ENCODE measurements around the gene NUP133. TPM values are rescaled to one million over a fixed set of nuclear protein-coding genes. Genes with fewer than 3 reads are reported as not detected.
"Not testable (repeated sequence)": the region's sequence is repeated elsewhere in the genome, so short reads cannot be mapped to it uniquely, and the experiment has no call there.

The NUP133 gene
- polyA plus RNA-seq, 6 donors from 2014 or later, result 17.7 to 20.9 (median 20.2) TPM

DNA sequence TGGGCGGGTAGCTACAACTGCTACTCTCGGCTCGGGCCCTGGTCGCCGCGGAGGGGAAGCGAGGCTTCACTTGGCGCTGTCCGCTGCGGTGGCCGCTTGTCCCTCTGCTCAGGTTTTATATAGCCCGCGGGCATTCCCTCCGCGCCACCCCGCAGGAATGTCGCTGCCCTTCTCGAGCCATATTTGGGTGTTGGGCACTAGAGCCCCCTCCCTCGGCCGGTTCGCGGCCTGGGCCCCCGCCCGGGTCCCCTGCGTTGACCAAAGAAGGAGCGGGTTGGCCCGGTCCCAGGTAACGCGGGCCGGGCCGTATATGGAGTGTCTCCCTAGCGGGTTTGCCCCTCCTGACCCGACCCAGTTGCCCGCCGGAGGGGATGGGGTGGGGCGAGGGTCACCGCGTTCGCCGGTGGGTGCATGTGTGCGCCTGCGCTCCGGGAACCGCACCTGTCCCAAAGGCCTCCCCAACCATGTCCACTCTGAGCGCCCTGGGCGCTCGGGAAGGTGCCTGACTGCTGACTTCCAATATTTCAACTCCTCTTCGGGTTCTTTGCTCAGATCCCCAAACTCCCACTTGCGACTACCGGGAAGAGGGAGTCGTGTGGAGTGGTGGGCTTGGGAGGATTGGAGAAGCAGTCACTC, 74.0 kb downstream of the NUP133 start, which contains the start of gene ACTA1:
ACTA1 (minus strand) TSS at position 90 of the 636 bp plus-strand sequence. CDS start 979 bp downstream, outside the sequence.
- peaks cover 0 to 10% of the 10 kb centered on the region in 2 donors for H3K36me3 Mint-ChIP-seq
- H3K27me3 Mint-ChIP-seq, result peaks cover 26 to 57% (median 41%) of the 10 kb centered on the region in 3 donors
- H3K27ac Mint-ChIP-seq, result peak within 1 kb of the TSS in 1 of 6 donors; percentile 90
- H3K4me1 Mint-ChIP-seq, result peaks cover 14 to 39% (median 23%) of the 10 kb centered on the region in 3 donors
- H3K4me3 Mint-ChIP-seq, result peak within 1 kb of the TSS in 5 of 8 donors; percentile 36 to 80 (median 51)
- DNase-seq (no peak), ATAC-seq (ENCODE audit: low read depth in 2 of 2) (no peak)
- peaks cover 0 to 7% (median 2%) of the 10 kb centered on the region in 7 donors for H3K9me3 Mint-ChIP-seq

DNA sequence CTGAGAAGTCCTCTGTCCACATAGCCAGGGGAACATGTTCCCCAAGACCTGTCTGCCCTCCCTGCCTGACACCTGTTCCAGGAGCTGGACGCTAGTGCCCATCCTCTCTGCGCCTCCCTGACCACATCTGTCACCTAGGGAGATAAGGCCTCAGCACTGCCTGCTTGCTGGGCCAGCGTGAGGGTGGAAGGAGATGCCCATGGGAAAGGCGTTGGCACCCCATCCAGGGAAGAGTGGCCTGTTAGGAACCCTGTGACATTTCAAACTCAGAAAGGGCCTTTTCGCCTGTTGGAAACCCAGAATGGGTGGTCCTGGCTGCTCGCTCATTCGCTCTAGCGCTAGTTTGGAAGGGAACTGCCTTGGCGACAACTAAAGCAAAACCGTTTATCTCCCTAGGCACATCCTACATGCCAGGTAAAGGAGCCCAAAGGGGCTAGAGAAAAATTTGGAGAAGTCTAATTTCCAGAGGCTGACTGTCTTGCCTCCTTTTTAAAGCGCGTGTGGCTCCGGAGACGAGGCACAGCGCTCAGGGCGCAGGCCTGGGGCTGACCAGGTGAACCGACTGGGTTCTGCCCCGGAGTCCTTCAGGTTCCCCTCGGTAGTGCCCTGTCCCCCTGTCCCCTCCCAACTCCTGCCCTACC, 74.7 kb downstream of the NUP133 start:
- Mint-ChIP-seq H3K4me3 (peak overlapping the region in 5 of 8 donors; percentile 36 to 80 (median 51)), H3K27ac (no peak overlapping the region)

DNA sequence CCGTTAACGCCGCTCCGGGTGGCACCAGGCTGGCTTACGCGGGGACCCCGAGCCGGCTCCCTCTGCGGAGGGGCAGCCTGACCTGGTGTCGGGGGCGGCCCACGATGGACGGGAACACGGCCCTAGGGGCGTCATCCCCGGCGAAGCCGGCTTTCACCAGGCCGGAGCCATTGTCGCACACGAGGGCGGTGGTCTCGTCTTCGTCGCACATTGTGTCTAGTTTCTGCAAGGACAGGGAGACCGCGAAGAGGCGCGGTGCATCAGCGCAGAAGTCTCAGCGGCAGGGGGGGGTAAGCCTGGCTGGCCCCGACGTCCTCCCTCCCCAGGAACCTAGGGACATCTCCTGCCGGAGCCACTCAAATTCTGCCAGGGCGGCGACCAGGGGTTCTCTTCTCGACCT, 75.2 kb downstream of the NUP133 start:
- no peak overlapping the region for H3K27ac Mint-ChIP-seq
- H3K36me3 Mint-ChIP-seq, result peaks cover 0 to 10% of the 10 kb centered on the region in 2 donors
- ATAC-seq (ENCODE audit: low read depth in 2 of 2) (no peak), DNase-seq (no peak)
- peaks cover 14 to 39% (median 23%) of the 10 kb centered on the region in 3 donors for H3K4me1 Mint-ChIP-seq
- H3K4me3 Mint-ChIP-seq, result peak overlapping the region in 3 of 8 donors; percentile 36 to 51 (median 37)
- peaks cover 34 to 66% (median 47%) of the 10 kb centered on the region in 3 donors for H3K27me3 Mint-ChIP-seq
- H3K9me3 Mint-ChIP-seq, result peaks cover 0 to 7% (median 2%) of the 10 kb centered on the region in 7 donors

More for the DNA sequence above, 74.7 kb downstream of the NUP133 start:
- Mint-ChIP-seq H3K4me1 (peaks cover 14 to 39% (median 23%) of the 10 kb centered on the region in 3 donors), H3K27me3 (peaks cover 29 to 60% (median 41%) of the 10 kb centered on the region in 3 donors), H3K36me3 (peaks cover 0 to 10% of the 10 kb centered on the region in 2 donors), H3K9me3 (peaks cover 0 to 7% (median 2%) of the 10 kb centered on the region in 7 donors)
- no peak for DNase-seq
- no peak for ATAC-seq (ENCODE audit: low read depth in 2 of 2)

DNA sequence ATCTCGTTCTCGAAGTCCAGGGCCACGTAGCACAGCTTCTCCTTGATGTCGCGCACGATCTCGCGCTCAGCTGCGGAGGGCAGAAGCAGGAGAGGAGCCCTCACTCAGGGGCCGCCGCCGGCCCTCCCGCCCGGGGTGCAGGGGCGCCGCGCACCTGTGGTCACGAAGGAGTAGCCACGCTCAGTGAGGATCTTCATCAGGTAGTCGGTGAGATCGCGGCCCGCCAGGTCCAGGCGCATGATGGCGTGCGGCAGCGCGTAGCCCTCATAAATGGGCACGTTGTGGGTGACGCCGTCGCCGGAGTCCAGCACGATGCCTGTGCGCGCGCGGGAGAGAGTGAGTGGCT, 76.1 kb downstream of the NUP133 start:
- ATAC-seq (ENCODE audit: low read depth in 2 of 2) (peak in 1 of 2 donors; percentile 14), DNase-seq (no peak)
- H3K4me1 Mint-ChIP-seq, result peaks cover 14 to 39% (median 23%) of the 10 kb centered on the region in 3 donors
- peak overlapping the region in 6 of 8 donors; percentile 40 to 88 (median 78) for H3K4me3 Mint-ChIP-seq
- H3K27me3 Mint-ChIP-seq, result peaks cover 36 to 70% (median 50%) of the 10 kb centered on the region in 3 donors
- H3K9me3 Mint-ChIP-seq, result peaks cover 0 to 7% (median 2%) of the 10 kb centered on the region in 7 donors
- no peak overlapping the region for H3K27ac Mint-ChIP-seq
- peaks cover 0 to 10% of the 10 kb centered on the region in 2 donors for H3K36me3 Mint-ChIP-seq

DNA sequence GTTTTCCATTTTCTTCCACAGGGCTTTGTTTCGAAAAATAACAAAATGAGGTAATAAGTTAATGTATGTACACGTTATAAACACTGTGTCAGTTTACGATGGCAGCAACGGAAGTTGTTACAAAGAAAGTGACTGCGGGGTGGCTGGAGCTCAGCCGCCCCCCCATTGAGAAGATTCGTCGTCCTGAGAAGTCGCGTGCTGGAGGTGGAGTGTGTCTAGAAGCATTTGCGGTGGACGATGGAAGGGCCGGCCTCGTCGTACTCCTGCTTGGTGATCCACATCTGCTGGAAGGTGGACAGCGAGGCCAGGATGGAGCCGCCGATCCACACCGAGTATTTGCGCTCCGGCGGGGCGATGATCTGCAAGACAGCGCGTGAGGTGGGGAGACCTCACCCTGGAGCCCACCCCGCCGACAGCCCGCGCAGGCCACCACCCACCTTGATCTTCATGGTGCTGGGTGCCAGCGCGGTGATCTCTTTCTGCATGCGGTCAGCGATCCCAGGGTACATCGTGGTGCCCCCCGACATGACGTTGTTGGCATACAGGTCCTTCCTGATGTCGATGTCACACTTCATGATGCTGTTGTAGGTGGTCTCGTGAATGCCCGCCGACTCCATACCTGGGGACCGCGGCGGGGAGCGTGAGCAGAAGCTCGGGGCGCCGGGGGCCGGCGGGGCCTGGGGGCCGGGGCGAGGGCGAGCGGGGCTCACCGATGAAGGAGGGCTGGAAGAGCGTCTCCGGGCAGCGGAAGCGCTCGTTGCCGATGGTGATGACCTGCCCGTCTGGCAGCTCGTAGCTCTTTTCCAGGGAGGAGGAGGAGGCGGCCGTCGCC, 76.6 kb downstream of the NUP133 start:
- H3K9me3 Mint-ChIP-seq, result peaks cover 0 to 7% (median 2%) of the 10 kb centered on the region in 7 donors
- peak overlapping the region in 4 of 6 donors; percentile 29 to 94 (median 45) for H3K27ac Mint-ChIP-seq
- H3K4me3 Mint-ChIP-seq, result peak overlapping the region; percentile 77 to 91 (median 86)
- ATAC-seq (ENCODE audit: low read depth in 2 of 2) (peak in 1 of 2 donors; percentile 25), DNase-seq (no peak)
- peaks cover 41 to 76% (median 55%) of the 10 kb centered on the region in 3 donors for H3K27me3 Mint-ChIP-seq
- peaks cover 14 to 39% (median 23%) of the 10 kb centered on the region in 3 donors for H3K4me1 Mint-ChIP-seq
- peaks cover 0 to 10% of the 10 kb centered on the region in 2 donors for H3K36me3 Mint-ChIP-seq

DNA sequence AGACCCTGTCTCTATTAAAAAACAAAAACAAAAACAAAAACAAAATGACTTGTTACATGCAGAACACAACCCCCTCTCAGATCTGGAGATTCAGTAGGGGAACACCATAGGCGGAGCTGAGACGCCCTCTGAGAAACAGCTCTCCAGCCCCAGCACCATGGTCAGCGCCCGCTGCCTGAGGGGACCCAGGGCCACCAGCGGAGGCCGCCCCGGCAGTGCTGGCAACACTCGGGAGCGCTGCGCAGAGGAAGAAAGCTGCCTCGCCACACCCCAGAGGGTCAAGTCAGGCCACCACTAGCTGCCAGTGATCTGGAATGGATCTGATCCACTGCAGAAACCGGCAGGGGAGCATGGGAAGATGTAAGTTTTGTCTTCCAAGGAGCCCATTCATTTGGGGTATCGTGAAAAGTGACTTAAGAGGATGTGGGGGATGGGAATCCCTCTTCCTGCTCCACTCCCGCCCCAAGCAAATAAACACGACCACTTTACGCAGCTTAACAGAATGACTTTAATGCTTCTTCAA, 77.3 kb downstream of the NUP133 start:
- H3K36me3 Mint-ChIP-seq, result peaks cover 0 to 10% of the 10 kb centered on the region in 2 donors
- DNase-seq, result no peak
- H3K27me3 Mint-ChIP-seq, result peaks cover 41 to 83% (median 62%) of the 10 kb centered on the region in 3 donors
- peak; percentile 41 to 55 for ATAC-seq (ENCODE audit: low read depth in 2 of 2)
- peak overlapping the region; percentile 77 to 91 (median 86) for H3K4me3 Mint-ChIP-seq
- H3K4me1 Mint-ChIP-seq, result peaks cover 14 to 39% (median 23%) of the 10 kb centered on the region in 3 donors
- peak overlapping the region in 3 of 6 donors; percentile 29 to 58 (median 32) for H3K27ac Mint-ChIP-seq
- H3K9me3 Mint-ChIP-seq, result peaks cover 0 to 7% (median 2%) of the 10 kb centered on the region in 7 donors

DNA sequence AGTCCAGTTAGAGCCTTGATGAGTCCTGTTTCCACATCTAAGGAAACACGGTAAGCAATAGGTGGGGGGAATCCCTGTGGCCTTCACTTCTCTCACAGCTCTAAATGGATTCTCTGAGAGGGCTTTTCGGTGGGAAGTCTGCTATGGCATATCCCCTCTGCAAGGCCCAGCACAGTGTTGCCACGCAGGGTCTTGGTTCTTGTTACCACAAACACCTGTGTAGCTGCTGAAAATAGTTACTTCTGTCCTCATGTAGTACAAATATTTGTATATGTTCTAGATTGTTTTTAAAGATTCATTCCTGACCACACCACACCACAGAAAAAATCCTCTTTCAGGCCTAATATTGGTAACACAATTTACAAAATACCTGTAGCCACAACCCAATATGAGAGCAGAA, 79.9 kb downstream of the NUP133 start:
- H3K36me3 Mint-ChIP-seq, result peaks cover 0 to 27% of the 10 kb centered on the region in 2 donors
- ATAC-seq (ENCODE audit: low read depth in 2 of 2) (no peak), DNase-seq (no peak)
- H3K27ac Mint-ChIP-seq, result no peak overlapping the region
- peaks cover 48 to 79% (median 66%) of the 10 kb centered on the region in 3 donors for H3K27me3 Mint-ChIP-seq
- no peak overlapping the region for H3K4me3 Mint-ChIP-seq
- peaks cover 8 to 18% (median 13%) of the 10 kb centered on the region in 7 donors for H3K9me3 Mint-ChIP-seq
- peaks cover 14 to 31% (median 20%) of the 10 kb centered on the region in 3 donors for H3K4me1 Mint-ChIP-seq

DNA sequence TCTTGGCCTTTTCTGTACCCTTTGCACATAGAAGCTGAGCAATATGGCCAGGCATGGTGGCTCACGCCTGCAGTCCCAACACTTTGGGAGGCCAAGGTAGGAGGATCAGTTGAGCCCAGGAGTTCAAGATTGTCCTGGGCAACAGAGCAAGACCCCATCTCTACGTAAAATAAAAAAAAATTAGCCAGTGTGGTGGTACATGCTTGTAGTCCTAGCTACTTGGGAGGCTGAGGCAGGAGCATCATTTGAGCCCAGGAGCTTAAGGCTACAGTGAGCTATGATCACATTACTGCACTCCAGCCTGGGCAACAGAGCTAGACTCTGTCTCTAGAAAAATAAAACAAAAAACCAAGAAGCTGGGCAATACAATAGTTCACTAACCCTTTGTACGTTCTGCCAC, 80.6 kb downstream of the NUP133 start:
- no peak for ATAC-seq (ENCODE audit: low read depth in 2 of 2)
- DNase-seq, result no peak
- peaks cover 14 to 27% (median 19%) of the 10 kb centered on the region in 3 donors for H3K4me1 Mint-ChIP-seq
- H3K27me3 Mint-ChIP-seq, result peaks cover 53 to 72% (median 63%) of the 10 kb centered on the region in 3 donors
- peaks cover 8 to 24% (median 18%) of the 10 kb centered on the region in 7 donors for H3K9me3 Mint-ChIP-seq
- H3K27ac Mint-ChIP-seq, result no peak overlapping the region
- H3K4me3 Mint-ChIP-seq, result no peak overlapping the region
- peaks cover 0 to 27% of the 10 kb centered on the region in 2 donors for H3K36me3 Mint-ChIP-seq

DNA sequence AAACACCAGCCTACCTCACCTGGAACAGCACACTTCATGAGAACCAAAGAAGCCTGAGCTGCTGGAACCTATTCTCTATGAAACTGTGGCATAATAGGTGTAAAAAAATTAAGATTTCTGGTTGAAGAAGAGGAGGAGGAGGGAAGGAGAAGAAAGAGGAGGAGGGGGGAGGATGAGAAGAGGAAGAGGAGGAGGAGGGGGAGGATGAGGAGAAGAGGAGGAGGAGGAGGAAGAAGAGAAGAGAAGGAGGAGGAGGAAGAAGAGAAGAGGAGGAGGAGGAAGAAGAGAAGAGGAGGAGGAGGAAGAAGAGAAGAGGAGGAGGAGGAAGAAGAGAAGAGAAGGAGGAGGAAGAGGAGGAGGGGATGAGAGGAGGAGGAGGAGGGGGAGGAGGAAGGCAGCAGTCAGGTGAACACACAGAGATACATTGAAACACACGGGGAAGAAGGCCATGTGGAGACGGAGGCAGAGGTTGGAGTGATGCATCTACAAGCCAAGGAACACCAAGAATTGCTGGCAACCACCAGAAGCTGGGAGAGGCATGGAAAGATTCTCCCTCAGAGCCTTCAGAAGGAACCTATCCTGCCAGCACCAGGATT, 82.5 kb downstream of the NUP133 start:
- H3K27me3 Mint-ChIP-seq, result peaks cover 48 to 61% (median 55%) of the 10 kb centered on the region in 3 donors
- no peak for DNase-seq
- ATAC-seq (ENCODE audit: low read depth in 2 of 2), result no peak

DNA sequence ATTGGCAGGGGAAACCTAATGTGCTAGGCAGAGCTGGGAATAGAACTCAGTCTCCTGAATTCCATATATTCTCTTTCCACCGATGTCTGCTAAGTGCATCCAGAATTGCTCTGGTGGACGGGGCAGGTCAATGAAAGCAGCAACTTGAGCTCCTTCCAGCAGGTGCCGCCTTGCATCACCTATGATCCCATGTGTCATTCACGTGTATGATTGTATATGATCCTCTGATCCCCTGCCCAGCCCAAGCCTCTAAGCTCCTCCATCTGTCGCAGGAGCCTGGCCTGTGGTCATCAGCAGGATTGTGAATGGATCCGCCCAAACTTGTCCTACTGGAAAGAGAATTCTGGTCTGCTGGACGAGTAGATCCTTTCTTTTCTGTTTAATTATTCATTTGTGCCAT, 87.4 kb downstream of the NUP133 start:
- Mint-ChIP-seq H3K4me3 (no peak overlapping the region), H3K4me1 (no peaks in the 10 kb centered on the region), H3K36me3 (peaks cover 0 to 17% of the 10 kb centered on the region in 2 donors), H3K27me3 (peaks cover 32 to 50% (median 42%) of the 10 kb centered on the region in 3 donors), H3K9me3 (peaks cover 5 to 24% (median 14%) of the 10 kb centered on the region in 7 donors), H3K27ac (no peak overlapping the region)
- DNase-seq, result no peak
- no peak for ATAC-seq (ENCODE audit: low read depth in 2 of 2)

More for the DNA sequence above, 82.5 kb downstream of the NUP133 start:
- Mint-ChIP-seq H3K4me1 (peaks cover 0 to 8% (median 3%) of the 10 kb centered on the region in 3 donors), H3K36me3 (peaks cover 0 to 17% of the 10 kb centered on the region in 2 donors), H3K27ac (no peak overlapping the region), H3K4me3 (no peak overlapping the region), H3K9me3 (peaks cover 5 to 24% (median 17%) of the 10 kb centered on the region in 7 donors)

DNA sequence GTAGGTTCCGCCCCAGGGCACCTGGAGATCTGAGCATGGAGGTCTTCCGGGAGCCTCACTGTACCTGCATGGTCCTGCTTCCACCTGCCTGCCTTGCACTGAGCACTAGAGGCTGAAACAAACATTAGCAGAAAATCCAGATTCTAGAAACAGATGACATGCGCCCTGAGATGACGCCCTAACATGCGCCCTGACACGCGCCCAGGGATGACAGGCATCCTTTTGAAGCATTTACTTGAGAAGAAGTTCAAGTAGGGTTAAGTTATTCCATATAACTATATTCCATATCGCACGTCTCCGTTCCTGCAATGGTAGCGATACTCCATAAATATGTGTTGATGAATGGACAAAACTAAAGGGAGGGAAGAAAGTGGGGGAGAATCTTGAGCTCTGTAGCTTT, 87.9 kb downstream of the NUP133 start:
- Mint-ChIP-seq H3K4me1 (no peaks in the 10 kb centered on the region), H3K36me3 (peaks cover 0 to 12% of the 10 kb centered on the region in 2 donors), H3K9me3 (peaks cover 2 to 24% (median 14%) of the 10 kb centered on the region in 7 donors), H3K27ac (no peak overlapping the region), H3K27me3 (peaks cover 29 to 45% (median 37%) of the 10 kb centered on the region in 3 donors), H3K4me3 (no peak overlapping the region)
- ATAC-seq (ENCODE audit: low read depth in 2 of 2) (no peak), DNase-seq (no peak)

DNA sequence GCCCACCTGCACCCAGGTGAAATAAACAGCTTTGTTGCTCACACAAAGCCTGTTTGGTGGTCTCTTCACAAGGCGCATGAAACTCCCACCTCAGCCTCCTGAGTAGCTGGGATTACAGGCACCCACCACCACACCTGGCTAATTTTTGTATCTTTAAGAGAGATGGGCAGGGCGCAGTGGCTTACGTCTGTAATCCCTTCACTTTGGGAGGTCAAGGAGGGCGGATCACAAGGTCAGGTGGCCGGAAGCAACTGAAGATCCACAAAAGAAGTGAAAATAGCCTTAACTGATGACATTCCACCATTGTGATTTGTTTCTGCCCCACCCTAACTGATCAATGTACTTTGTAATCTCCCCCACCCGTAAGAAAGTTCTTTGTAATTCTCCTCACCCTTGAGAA, 89.6 kb downstream of the NUP133 start:
- not testable (repeated sequence) for ATAC-seq (ENCODE audit: low read depth in 2 of 2); H3K36me3 Mint-ChIP-seq

More for the DNA sequence above, 89.6 kb downstream of the NUP133 start:
- not testable (repeated sequence) for H3K4me1 Mint-ChIP-seq, H3K9me3 Mint-ChIP-seq, DNase-seq, H3K27ac Mint-ChIP-seq, H3K4me3 Mint-ChIP-seq
- peaks cover 25 to 33% (median 27%) of the 10 kb centered on the region in 3 donors for H3K27me3 Mint-ChIP-seq
